ENCODE data around the gene AP5S1. TPM values are rescaled to one million over a fixed set of nuclear protein-coding genes. Genes with fewer than 3 reads are reported as not detected.
"Not testable (repeated sequence)": the region's sequence is repeated elsewhere in the genome, so short reads cannot be mapped to it uniquely, and the experiment has no call there.

The AP5S1 gene
- total and polyA plus RNA-seq, 2 donors: 6.9 to 8.4 TPM

GRCh38 chr20:3787324-3788014, 32.9 kb upstream of the AP5S1 start:
- 90% methylated on average over 5 of the region's 5 CpGs for WGBS
- Histone ChIP-seq H3K27me3 (ENCODE audit: control insufficient read depth in 2 of 2, insufficient read depth in 1 of 2, low read length in 1 of 2) (no peaks in the 10 kb centered on the region), H3K27ac (ENCODE audit: low read depth in 1 of 2, low read length in 1 of 2) (no peak overlapping the region), H3K36me3 (ENCODE audit: control insufficient read depth in 2 of 2, insufficient read depth in 2 of 2, low read length in 1 of 2) (peaks cover 0 to 6% of the 10 kb centered on the region in 2 donors), H3K4me3 (ENCODE audit: low read length in 2 of 2) (peak overlapping the region; percentile 63 to 82), H3K9me3 (ENCODE audit: control insufficient read depth in 2 of 2, insufficient read depth in 1 of 2, low read length in 1 of 2) (no peaks in the 10 kb centered on the region), H3K4me1 (ENCODE audit: control insufficient read depth in 2 of 2, insufficient read depth in 2 of 2, low read length in 2 of 2) (peaks cover 7 to 8% of the 10 kb centered on the region in 2 donors)
- no peak for DNase-seq (ENCODE audit: low read depth in 6 of 9, low spot score in 9 of 9)

GRCh38 chr20:3788685-3789155, 31.6 kb upstream of the AP5S1 start:
- Histone ChIP-seq H3K9me3 (ENCODE audit: control insufficient read depth in 2 of 2, insufficient read depth in 1 of 2, low read length in 1 of 2) (no peaks in the 10 kb centered on the region), H3K27ac (ENCODE audit: low read depth in 1 of 2, low read length in 1 of 2) (no peak overlapping the region), H3K27me3 (ENCODE audit: control insufficient read depth in 2 of 2, insufficient read depth in 1 of 2, low read length in 1 of 2) (no peaks in the 10 kb centered on the region), H3K36me3 (ENCODE audit: control insufficient read depth in 2 of 2, insufficient read depth in 2 of 2, low read length in 1 of 2) (peaks cover 0 to 6% of the 10 kb centered on the region in 2 donors), H3K4me3 (ENCODE audit: low read length in 2 of 2) (no peak overlapping the region), H3K4me1 (ENCODE audit: control insufficient read depth in 2 of 2, insufficient read depth in 2 of 2, low read length in 2 of 2) (peaks cover 7 to 8% of the 10 kb centered on the region in 2 donors)
- 90% methylated on average over 4 of the region's 4 CpGs for WGBS
- DNase-seq (ENCODE audit: low read depth in 6 of 9, low spot score in 9 of 9): no peak

GRCh38 chr20:3789201-3789600, 31.1 kb upstream of the AP5S1 start:
- H3K4me1 ChIP-seq (ENCODE audit: control insufficient read depth in 2 of 2, insufficient read depth in 2 of 2, low read length in 2 of 2); H3K36me3 ChIP-seq (ENCODE audit: control insufficient read depth in 2 of 2, insufficient read depth in 2 of 2, low read length in 1 of 2); H3K9me3 ChIP-seq (ENCODE audit: control insufficient read depth in 2 of 2, insufficient read depth in 1 of 2, low read length in 1 of 2); H3K27ac ChIP-seq (ENCODE audit: low read depth in 1 of 2, low read length in 1 of 2); DNase-seq (ENCODE audit: low read depth in 6 of 9, low spot score in 9 of 9); H3K27me3 ChIP-seq (ENCODE audit: control insufficient read depth in 2 of 2, insufficient read depth in 1 of 2, low read length in 1 of 2); H3K4me3 ChIP-seq (ENCODE audit: low read length in 2 of 2): not testable (repeated sequence)
- over 99% methylated on average over 4 of the region's 4 CpGs for WGBS

GRCh38 chr20:3794168-3794567, 26.2 kb upstream of the AP5S1 start:
- peaks cover 27 to 35% of the 10 kb centered on the region in 2 donors for H3K4me1 ChIP-seq (ENCODE audit: control insufficient read depth in 2 of 2, insufficient read depth in 2 of 2, low read length in 2 of 2)
- H3K27ac ChIP-seq (ENCODE audit: low read depth in 1 of 2, low read length in 1 of 2); H3K9me3 ChIP-seq (ENCODE audit: control insufficient read depth in 2 of 2, insufficient read depth in 1 of 2, low read length in 1 of 2); H3K4me3 ChIP-seq (ENCODE audit: low read length in 2 of 2); DNase-seq (ENCODE audit: low read depth in 6 of 9, low spot score in 9 of 9); H3K27me3 ChIP-seq (ENCODE audit: control insufficient read depth in 2 of 2, insufficient read depth in 1 of 2, low read length in 1 of 2); H3K36me3 ChIP-seq (ENCODE audit: control insufficient read depth in 2 of 2, insufficient read depth in 2 of 2, low read length in 1 of 2): not testable (repeated sequence)
- 98% methylated on average over 1 of the region's 3 CpGs for WGBS

GRCh38 chr20:3794701-3795420, 25.5 kb upstream of the AP5S1 start:
- DNase-seq (ENCODE audit: low read depth in 6 of 9, low spot score in 9 of 9): no peak
- WGBS: 94% methylated on average over 25 of the region's 25 CpGs
- Histone ChIP-seq H3K36me3 (ENCODE audit: control insufficient read depth in 2 of 2, insufficient read depth in 2 of 2, low read length in 1 of 2) (peaks cover 3 to 10% of the 10 kb centered on the region in 2 donors), H3K27ac (ENCODE audit: low read depth in 1 of 2, low read length in 1 of 2) (no peak overlapping the region), H3K9me3 (ENCODE audit: control insufficient read depth in 2 of 2, insufficient read depth in 1 of 2, low read length in 1 of 2) (no peaks in the 10 kb centered on the region), H3K4me1 (ENCODE audit: control insufficient read depth in 2 of 2, insufficient read depth in 2 of 2, low read length in 2 of 2) (peaks cover 34 to 42% of the 10 kb centered on the region in 2 donors), H3K27me3 (ENCODE audit: control insufficient read depth in 2 of 2, insufficient read depth in 1 of 2, low read length in 1 of 2) (no peaks in the 10 kb centered on the region), H3K4me3 (ENCODE audit: low read length in 2 of 2) (peak overlapping the region; percentile 59 to 83)

- peaks cover 35 to 48% of the 10 kb centered on the region in 2 donors for H3K4me1 ChIP-seq (ENCODE audit: control insufficient read depth in 2 of 2, insufficient read depth in 2 of 2, low read length in 2 of 2)
- 2% methylated on average over 67 of the region's 69 CpGs for WGBS
- peak within 1 kb of the TSS; percentile 88 for H3K27ac ChIP-seq (ENCODE audit: low read depth in 1 of 2, low read length in 1 of 2)
- H3K27me3 ChIP-seq (ENCODE audit: control insufficient read depth in 2 of 2, insufficient read depth in 1 of 2, low read length in 1 of 2): no peaks in the 10 kb centered on the region
- peaks cover 12 to 19% of the 10 kb centered on the region in 2 donors for H3K36me3 ChIP-seq (ENCODE audit: control insufficient read depth in 2 of 2, insufficient read depth in 2 of 2, low read length in 1 of 2)
- no peaks in the 10 kb centered on the region for H3K9me3 ChIP-seq (ENCODE audit: control insufficient read depth in 2 of 2, insufficient read depth in 1 of 2, low read length in 1 of 2)
- peak in 8 of 9 donors; percentile 77 to 94 (median 84) for DNase-seq (ENCODE audit: low read depth in 6 of 9, low spot score in 9 of 9)
- peak within 1 kb of the TSS; percentile 59 to 83 for H3K4me3 ChIP-seq (ENCODE audit: low read length in 2 of 2)
These were observed 24.6 kb upstream of the AP5S1 start, which contains the start of gene CDC25B for GRCh38 chr20:3795511-3796468. TSS of gene CDC25B (plus strand) at chr20:3796310. CDS start at chr20:3796532, 222 bp downstream.

GRCh38 chr20:3796477-3797225, 23.7 kb upstream of the AP5S1 start:
- peak overlapping the region; percentile 15 to 64 for H3K27ac ChIP-seq (ENCODE audit: low read depth in 1 of 2, low read length in 1 of 2)
- H3K36me3 ChIP-seq (ENCODE audit: control insufficient read depth in 2 of 2, insufficient read depth in 2 of 2, low read length in 1 of 2): peaks cover 21 to 28% of the 10 kb centered on the region in 2 donors
- WGBS: 25% methylated on average over 33 of the region's 33 CpGs
- no peak for DNase-seq (ENCODE audit: low read depth in 6 of 9, low spot score in 9 of 9)
- H3K4me1 ChIP-seq (ENCODE audit: control insufficient read depth in 2 of 2, insufficient read depth in 2 of 2, low read length in 2 of 2): peaks cover 35 to 48% of the 10 kb centered on the region in 2 donors
- H3K4me3 ChIP-seq (ENCODE audit: low read length in 2 of 2): peak overlapping the region; percentile 59 to 83
- no peaks in the 10 kb centered on the region for H3K27me3 ChIP-seq (ENCODE audit: control insufficient read depth in 2 of 2, insufficient read depth in 1 of 2, low read length in 1 of 2)
- H3K9me3 ChIP-seq (ENCODE audit: control insufficient read depth in 2 of 2, insufficient read depth in 1 of 2, low read length in 1 of 2): no peaks in the 10 kb centered on the region

GRCh38 chr20:3797226-3797545, 23.2 kb upstream of the AP5S1 start:
- H3K9me3 ChIP-seq (ENCODE audit: control insufficient read depth in 2 of 2, insufficient read depth in 1 of 2, low read length in 1 of 2): no peaks in the 10 kb centered on the region
- H3K27me3 ChIP-seq (ENCODE audit: control insufficient read depth in 2 of 2, insufficient read depth in 1 of 2, low read length in 1 of 2): no peaks in the 10 kb centered on the region
- H3K36me3 ChIP-seq (ENCODE audit: control insufficient read depth in 2 of 2, insufficient read depth in 2 of 2, low read length in 1 of 2): peaks cover 26 to 33% of the 10 kb centered on the region in 2 donors
- H3K4me1 ChIP-seq (ENCODE audit: control insufficient read depth in 2 of 2, insufficient read depth in 2 of 2, low read length in 2 of 2): peaks cover 35 to 48% of the 10 kb centered on the region in 2 donors
- WGBS: 96% methylated on average over 5 of the region's 5 CpGs
- DNase-seq (ENCODE audit: low read depth in 6 of 9, low spot score in 9 of 9): no peak
- H3K4me3 ChIP-seq (ENCODE audit: low read length in 2 of 2): peak overlapping the region; percentile 59 to 83
- H3K27ac ChIP-seq (ENCODE audit: low read depth in 1 of 2, low read length in 1 of 2): peak overlapping the region in 1 of 2 donors; percentile 64
